ENCODE data around the gene AXIN2.

Gene AXIN2

GRCh38 chr17:65556014-65556909, 5.2 kb downstream of the AXIN2 start:
- peak in 13 of 14 donors; percentile 15 to 84 (median 54) for DNase-seq

GRCh38 chr17:65554553-65555223, 6.8 kb downstream of the AXIN2 start:
- DNase-seq, result peak in 2 of 14 donors; percentile 35 to 49

GRCh38 chr17:65553646-65554552, 7.5 kb downstream of the AXIN2 start:
- DNase-seq, result peak in 3 of 14 donors; percentile 32 to 49 (median 35)

GRCh38 chr17:65553009-65553645, 8.3 kb downstream of the AXIN2 start:
- no peak for DNase-seq

GRCh38 chr17:65552214-65552613, 9.2 kb downstream of the AXIN2 start:
- DNase-seq, result peak in 1 of 14 donors; percentile 19

GRCh38 chr17:65551267-65552040, 10.0 kb downstream of the AXIN2 start:
- DNase-seq, result no peak

- DNase-seq, result no peak
Observed at GRCh38 chr17:65550758-65551157, 10.7 kb downstream of the AXIN2 start.

- DNase-seq, result no peak
Observed at GRCh38 chr17:65550075-65550662, 11.3 kb downstream of the AXIN2 start.

- DNase-seq, result peak in 1 of 14 donors; percentile 33
Observed at GRCh38 chr17:65548269-65548969, 13.0 kb downstream of the AXIN2 start.

GRCh38 chr17:65547253-65547670, 14.2 kb downstream of the AXIN2 start:
- no peak for DNase-seq

GRCh38 chr17:65546579-65546978, 14.9 kb downstream of the AXIN2 start:
- no peak for DNase-seq

- DNase-seq, result peak in 3 of 14 donors; percentile 28 to 55 (median 32)
Observed at GRCh38 chr17:65545705-65546523, 15.5 kb downstream of the AXIN2 start.

- no peak for DNase-seq
Observed at GRCh38 chr17:65544672-65545071, 16.8 kb downstream of the AXIN2 start.

GRCh38 chr17:65542610-65543009, 18.8 kb downstream of the AXIN2 start:
- no peak for DNase-seq

- no peak for DNase-seq
Observed at GRCh38 chr17:65542067-65542466, 19.4 kb downstream of the AXIN2 start.

GRCh38 chr17:65541453-65541852, 20.0 kb downstream of the AXIN2 start:
- no peak for DNase-seq

- no peak for DNase-seq
Observed at GRCh38 chr17:65539630-65540266, 21.7 kb downstream of the AXIN2 start.

- peak in 3 of 14 donors; percentile 24 to 38 (median 24) for DNase-seq
Observed at GRCh38 chr17:65538675-65539529, 22.5 kb downstream of the AXIN2 start.
